Stimulated activated naive CD8-positive, alpha-beta T cell treated with anti-CD3 and anti-CD28 coated beads, Interleukin-15, Interleukin-2, amounts not matched to agents 100 ng/mL and 50 ng/mL, for 24 hours (primary cell): Measurements from ENCODE around the gene PTPRT.

Experiments used
- H3K27ac Mint-ChIP-seq: one replicate; pipeline ENCODE4 v1.8.0; 2021; ENCODE audit warnings: mild to moderate bottlenecking, mixed read lengths
- H3K27me3 Mint-ChIP-seq: one replicate; pipeline ENCODE4 v1.8.0; 2021; ENCODE audit warnings: mixed read lengths
- H3K36me3 Mint-ChIP-seq: one replicate; pipeline ENCODE4 v1.8.0; 2021; ENCODE audit warnings: low read depth, mixed read lengths
- H3K4me1 Mint-ChIP-seq: one replicate; pipeline ENCODE4 v1.8.0; 2021; ENCODE audit warnings: low read depth, mixed read lengths
- H3K4me3 Mint-ChIP-seq: one replicate; pipeline ENCODE4 v1.8.0; 2021; ENCODE audit warnings: mild to moderate bottlenecking, mixed read lengths
- H3K9me3 Mint-ChIP-seq: one replicate; pipeline ENCODE4 v1.8.0; 2021; ENCODE audit warnings: mixed read lengths

PTPRT gene

GRCh38 chr20:42138729-42139128 lies 1051.0 kb downstream of the PTPRT start:
- Mint-ChIP-seq H3K9me3 (peaks cover 4% of the 10 kb centered on the region), H3K4me1 (no peaks in the 10 kb centered on the region), H3K36me3 (no peaks in the 10 kb centered on the region), H3K4me3 (no peak overlapping the region), H3K27ac (no peak overlapping the region), H3K27me3 (no peaks in the 10 kb centered on the region)

GRCh38 chr20:42134265-42135098 lies 1055.2 kb downstream of the PTPRT start:
- Mint-ChIP-seq H3K4me3 (no peak overlapping the region), H3K4me1 (no peaks in the 10 kb centered on the region), H3K27me3 (no peaks in the 10 kb centered on the region), H3K9me3 (peaks cover 3% of the 10 kb centered on the region), H3K27ac (no peak overlapping the region), H3K36me3 (no peaks in the 10 kb centered on the region)

GRCh38 chr20:42130810-42131596 lies 1058.7 kb downstream of the PTPRT start:
- no peaks in the 10 kb centered on the region for H3K36me3 Mint-ChIP-seq
- no peaks in the 10 kb centered on the region for H3K27me3 Mint-ChIP-seq
- no peak overlapping the region for H3K4me3 Mint-ChIP-seq
- no peak overlapping the region for H3K27ac Mint-ChIP-seq
- H3K9me3 Mint-ChIP-seq, result peaks cover 3% of the 10 kb centered on the region
- no peaks in the 10 kb centered on the region for H3K4me1 Mint-ChIP-seq

- H3K27ac Mint-ChIP-seq, result no peak overlapping the region
- no peaks in the 10 kb centered on the region for H3K27me3 Mint-ChIP-seq
- no peaks in the 10 kb centered on the region for H3K4me1 Mint-ChIP-seq
- no peaks in the 10 kb centered on the region for H3K36me3 Mint-ChIP-seq
- no peak overlapping the region for H3K4me3 Mint-ChIP-seq
- H3K9me3 Mint-ChIP-seq, result peaks cover 5% of the 10 kb centered on the region
These were observed 1064.3 kb downstream of the PTPRT start for GRCh38 chr20:42125426-42125825.

- H3K27ac Mint-ChIP-seq, result no peak overlapping the region
- no peaks in the 10 kb centered on the region for H3K36me3 Mint-ChIP-seq
- peaks cover 5% of the 10 kb centered on the region for H3K9me3 Mint-ChIP-seq
- no peak overlapping the region for H3K4me3 Mint-ChIP-seq
- H3K27me3 Mint-ChIP-seq, result no peaks in the 10 kb centered on the region
- H3K4me1 Mint-ChIP-seq, result no peaks in the 10 kb centered on the region
These were observed 1065.7 kb downstream of the PTPRT start for GRCh38 chr20:42123981-42124473.

- no peak overlapping the region for H3K27ac Mint-ChIP-seq
These were observed 1071.1 kb downstream of the PTPRT start for GRCh38 chr20:42118409-42119125.

GRCh38 chr20:42118001-42118400 lies 1071.7 kb downstream of the PTPRT start:
- Mint-ChIP-seq H3K36me3 (no peaks in the 10 kb centered on the region), H3K27me3 (no peaks in the 10 kb centered on the region), H3K9me3 (no peaks in the 10 kb centered on the region), H3K27ac (no peak overlapping the region), H3K4me1 (no peaks in the 10 kb centered on the region), H3K4me3 (no peak overlapping the region)

More at GRCh38 chr20:42118409-42119125, 1071.1 kb downstream of the PTPRT start:
- Mint-ChIP-seq H3K27me3 (no peaks in the 10 kb centered on the region), H3K4me3 (no peak overlapping the region), H3K4me1 (no peaks in the 10 kb centered on the region), H3K9me3 (peaks cover 1% of the 10 kb centered on the region), H3K36me3 (no peaks in the 10 kb centered on the region)

- Mint-ChIP-seq H3K9me3 (no peaks in the 10 kb centered on the region), H3K4me3 (no peak overlapping the region), H3K27me3 (no peaks in the 10 kb centered on the region), H3K4me1 (no peaks in the 10 kb centered on the region), H3K36me3 (no peaks in the 10 kb centered on the region), H3K27ac (no peak overlapping the region)
These were observed 1076.5 kb downstream of the PTPRT start for GRCh38 chr20:42113236-42113635.

- Mint-ChIP-seq H3K9me3 (no peaks in the 10 kb centered on the region), H3K4me3 (no peak overlapping the region), H3K27ac (no peak overlapping the region), H3K27me3 (no peaks in the 10 kb centered on the region), H3K36me3 (no peaks in the 10 kb centered on the region), H3K4me1 (no peaks in the 10 kb centered on the region)
These were observed 1077.5 kb downstream of the PTPRT start for GRCh38 chr20:42112161-42112560.

GRCh38 chr20:42111349-42111748 lies 1078.4 kb downstream of the PTPRT start:
- Mint-ChIP-seq H3K27me3 (no peaks in the 10 kb centered on the region), H3K27ac (no peak overlapping the region), H3K36me3 (no peaks in the 10 kb centered on the region), H3K9me3 (no peaks in the 10 kb centered on the region), H3K4me1 (no peaks in the 10 kb centered on the region), H3K4me3 (no peak overlapping the region)

GRCh38 chr20:42110301-42110700 lies 1079.4 kb downstream of the PTPRT start:
- Mint-ChIP-seq H3K27ac (no peak overlapping the region), H3K4me1 (no peaks in the 10 kb centered on the region), H3K9me3 (no peaks in the 10 kb centered on the region), H3K4me3 (no peak overlapping the region), H3K27me3 (no peaks in the 10 kb centered on the region), H3K36me3 (no peaks in the 10 kb centered on the region)

GRCh38 chr20:42102000-42102399 lies 1087.7 kb downstream of the PTPRT start:
- H3K36me3 Mint-ChIP-seq, result no peaks in the 10 kb centered on the region
- no peak overlapping the region for H3K27ac Mint-ChIP-seq
- no peak overlapping the region for H3K4me3 Mint-ChIP-seq

GRCh38 chr20:42100137-42100704 lies 1089.5 kb downstream of the PTPRT start:
- Mint-ChIP-seq H3K9me3 (no peaks in the 10 kb centered on the region), H3K27me3 (peaks cover 3% of the 10 kb centered on the region), H3K36me3 (no peaks in the 10 kb centered on the region), H3K4me1 (no peaks in the 10 kb centered on the region), H3K4me3 (no peak overlapping the region), H3K27ac (no peak overlapping the region)

More at GRCh38 chr20:42102000-42102399, 1087.7 kb downstream of the PTPRT start:
- H3K9me3 Mint-ChIP-seq, result no peaks in the 10 kb centered on the region
- no peaks in the 10 kb centered on the region for H3K4me1 Mint-ChIP-seq
- H3K27me3 Mint-ChIP-seq, result peaks cover 3% of the 10 kb centered on the region

GRCh38 chr20:42099101-42099500 lies 1090.6 kb downstream of the PTPRT start:
- Mint-ChIP-seq H3K4me1 (no peaks in the 10 kb centered on the region), H3K4me3 (no peak overlapping the region), H3K27ac (no peak overlapping the region), H3K9me3 (no peaks in the 10 kb centered on the region), H3K36me3 (no peaks in the 10 kb centered on the region), H3K27me3 (peaks cover 3% of the 10 kb centered on the region)
